Hepatocyte (in vitro differentiated cells): ENCODE data around the gene CLCN1.

ENCODE experiments used
- CTCF ChIP-seq: fragments of 200-600 bp; sonication (generic); IDR thresholded peaks from 2 replicates; pipeline ENCODE4 v1.5.1; 2016; ENCODE audit warnings: antibody characterized with exemption, mild to moderate bottlenecking; ENCODE audit not compliant: poor library complexity
- EZH2 ChIP-seq: fragments of 200-600 bp; sonication (generic); IDR thresholded peaks from 2 replicates; pipeline ENCODE4 v1.6.1; 2016; ENCODE audit warnings: antibody characterized with exemption, mild to moderate bottlenecking, borderline replicate concordance
- EZH2phosphoT487 ChIP-seq: fragments of 200-600 bp; sonication (generic); IDR thresholded peaks from one replicate; pipeline ENCODE4 v1.6.1; 2018; ENCODE audit warnings: antibody characterized with exemption, mild to moderate bottlenecking, low read depth, moderate library complexity; ENCODE audit not compliant: unreplicated experiment, severe bottlenecking

- TF ChIP-seq CTCF (no peak), EZH2 (peak; percentile 40), EZH2phosphoT487 (peak; percentile 59)
Observed at GRCh38 chr7:143363016-143363937, 47.4 kb downstream of the CLCN1 start.
